Measurements from ENCODE around the gene SLC9A7.

DNA sequence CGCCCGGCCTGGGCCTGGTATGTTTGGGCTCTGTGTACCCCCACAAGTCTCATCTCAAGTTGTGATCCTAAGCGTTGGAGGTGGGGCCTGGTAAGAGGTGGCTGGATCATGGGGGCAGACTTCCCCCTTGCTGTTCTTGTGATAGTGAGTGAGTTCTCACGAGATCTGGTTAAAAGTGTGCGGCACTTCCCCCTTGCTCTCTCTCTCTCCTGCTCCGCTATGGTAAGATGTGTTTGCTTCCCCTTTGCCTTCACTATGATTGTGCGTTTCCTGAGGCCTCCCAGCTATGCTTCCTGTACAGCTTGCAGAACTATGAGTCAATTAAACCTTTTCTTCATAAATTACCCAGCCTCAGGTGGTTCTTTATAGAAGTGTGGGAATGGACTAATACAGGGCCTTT is 132.4 kb downstream of the SLC9A7 start:
- TF ChIP-seq, protein P1, sequence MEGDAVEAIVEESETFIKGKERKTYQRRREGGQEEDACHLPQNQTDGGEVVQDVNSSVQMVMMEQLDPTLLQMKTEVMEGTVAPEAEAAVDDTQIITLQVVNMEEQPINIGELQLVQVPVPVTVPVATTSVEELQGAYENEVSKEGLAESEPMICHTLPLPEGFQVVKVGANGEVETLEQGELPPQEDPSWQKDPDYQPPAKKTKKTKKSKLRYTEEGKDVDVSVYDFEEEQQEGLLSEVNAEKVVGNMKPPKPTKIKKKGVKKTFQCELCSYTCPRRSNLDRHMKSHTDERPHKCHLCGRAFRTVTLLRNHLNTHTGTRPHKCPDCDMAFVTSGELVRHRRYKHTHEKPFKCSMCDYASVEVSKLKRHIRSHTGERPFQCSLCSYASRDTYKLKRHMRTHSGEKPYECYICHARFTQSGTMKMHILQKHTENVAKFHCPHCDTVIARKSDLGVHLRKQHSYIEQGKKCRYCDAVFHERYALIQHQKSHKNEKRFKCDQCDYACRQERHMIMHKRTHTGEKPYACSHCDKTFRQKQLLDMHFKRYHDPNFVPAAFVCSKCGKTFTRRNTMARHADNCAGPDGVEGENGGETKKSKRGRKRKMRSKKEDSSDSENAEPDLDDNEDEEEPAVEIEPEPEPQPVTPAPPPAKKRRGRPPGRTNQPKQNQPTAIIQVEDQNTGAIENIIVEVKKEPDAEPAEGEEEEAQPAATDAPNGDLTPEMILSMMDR (IDR thresholded peaks at IDR 0.05): no peak
- no peak for TF ChIP-seq POLR2A (IDR thresholded peaks at IDR 0.05)

All from adrenal gland (tissue), 5 donors.